Activated T-cell treated with anti-CD3 and anti-CD28 coated beads for 24 hours (primary cell): Measurements from ENCODE around the gene ENDOG.
"Not testable (repeated sequence)": the region's sequence is repeated elsewhere in the genome, so short reads cannot be mapped to it uniquely, and the experiment has no call there.

ENCODE experiments used
- DNase-seq: peaks from one replicate; pipeline ENCODE4 v3.0.0-alpha.2; 2020; ENCODE audit warnings: low read depth

Gene ENDOG

DNA sequence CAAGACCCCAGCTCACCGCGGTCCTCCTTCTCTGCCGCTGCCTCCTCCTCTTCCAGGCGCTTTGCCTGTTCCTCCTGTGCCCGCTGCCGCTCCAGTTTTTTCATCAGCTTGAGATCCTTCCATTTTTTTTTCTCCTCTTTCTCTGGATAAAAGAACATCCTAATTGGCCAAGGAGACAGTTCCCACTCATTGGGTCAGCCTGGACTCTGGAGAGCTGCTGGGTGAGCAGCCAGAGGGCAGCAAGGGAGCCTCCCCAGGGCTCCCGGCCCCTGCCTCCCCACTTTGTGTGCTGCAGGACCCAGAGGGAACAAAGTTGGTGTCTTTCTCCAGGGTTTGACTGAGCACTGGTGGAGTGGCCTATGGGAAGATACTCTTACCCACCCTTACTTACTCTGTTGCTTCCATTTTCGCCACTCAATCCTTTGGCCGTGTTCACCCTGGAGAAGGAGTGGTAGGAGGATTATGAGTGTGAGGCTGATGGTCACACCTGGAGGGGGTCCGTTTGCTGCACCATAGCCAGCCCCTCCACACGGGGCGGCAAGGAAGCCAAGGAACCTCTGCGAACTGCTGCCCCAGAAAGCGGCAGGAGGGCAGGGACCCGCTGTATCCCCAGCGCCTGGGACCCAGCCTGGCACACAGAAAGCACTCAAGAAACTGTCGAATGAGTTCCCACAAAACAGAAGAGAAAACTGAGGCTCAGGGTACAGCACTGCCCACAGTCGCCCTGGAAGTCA lies 10.6 kb downstream of the ENDOG start:
- no peak for DNase-seq

DNA sequence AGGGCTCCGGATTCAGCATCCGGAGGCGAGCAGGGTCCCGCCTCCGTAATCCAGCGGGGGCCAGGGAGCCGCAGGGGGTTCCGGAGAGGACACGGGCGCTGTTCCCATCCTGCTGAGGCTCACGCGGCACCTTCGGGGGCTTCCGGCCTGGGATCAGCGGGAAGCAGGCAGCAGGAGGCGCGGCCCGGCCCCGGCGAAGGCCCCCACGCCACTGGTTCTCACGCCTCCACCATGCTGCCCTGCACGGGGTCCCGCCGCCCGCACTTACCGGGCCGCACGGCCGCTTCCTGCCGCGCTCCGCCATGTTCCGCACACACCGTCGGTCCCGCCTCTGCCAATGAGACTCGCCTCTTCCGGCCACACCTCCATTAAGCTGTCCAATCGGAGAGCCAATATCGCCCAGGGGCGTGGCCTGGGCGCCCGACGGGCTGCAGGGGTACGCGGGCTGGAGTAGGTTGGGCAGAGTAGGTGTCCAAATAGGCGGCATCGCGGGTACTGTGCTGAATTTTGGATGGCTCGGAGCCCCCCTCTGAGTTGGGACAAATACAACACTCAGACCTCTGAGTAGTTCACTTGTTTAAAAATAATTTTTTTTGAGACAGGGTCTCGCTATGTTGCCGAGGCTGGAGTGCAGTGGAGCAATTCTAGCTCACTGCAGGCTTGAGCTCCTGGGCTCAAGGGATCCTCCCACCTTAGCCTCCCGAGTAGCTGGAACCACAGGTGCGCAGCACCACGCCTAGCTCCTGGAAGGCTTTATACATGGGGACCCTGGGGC lies 11.4 kb downstream of the ENDOG start, which contains the start of gene SPOUT1:
TSS of gene SPOUT1 (minus strand) at position 318 of the 775 bp plus-strand sequence. CDS start at position 304, 14 bp downstream.
- DNase-seq, result peak; percentile 93

DNA sequence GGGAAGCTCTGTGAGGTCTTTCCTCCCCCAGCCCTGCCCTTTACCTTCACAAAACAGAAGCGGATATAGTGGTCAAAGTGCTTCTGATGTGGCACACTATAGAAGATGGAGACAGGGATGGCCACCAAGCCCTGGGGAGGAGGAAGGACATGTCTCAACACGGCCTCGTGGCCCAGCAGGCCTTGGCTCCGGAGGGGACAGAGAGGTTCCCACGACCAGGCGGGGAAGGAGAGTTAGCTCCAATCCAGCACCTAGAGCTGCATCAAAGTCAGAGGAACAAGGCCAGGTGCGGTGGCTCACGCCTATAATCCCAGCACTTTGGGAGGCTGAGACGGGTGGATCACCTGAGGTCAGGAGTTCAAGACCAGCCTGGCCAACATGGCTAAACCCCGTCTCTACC lies 15.4 kb downstream of the ENDOG start:
- DNase-seq, result no peak

DNA sequence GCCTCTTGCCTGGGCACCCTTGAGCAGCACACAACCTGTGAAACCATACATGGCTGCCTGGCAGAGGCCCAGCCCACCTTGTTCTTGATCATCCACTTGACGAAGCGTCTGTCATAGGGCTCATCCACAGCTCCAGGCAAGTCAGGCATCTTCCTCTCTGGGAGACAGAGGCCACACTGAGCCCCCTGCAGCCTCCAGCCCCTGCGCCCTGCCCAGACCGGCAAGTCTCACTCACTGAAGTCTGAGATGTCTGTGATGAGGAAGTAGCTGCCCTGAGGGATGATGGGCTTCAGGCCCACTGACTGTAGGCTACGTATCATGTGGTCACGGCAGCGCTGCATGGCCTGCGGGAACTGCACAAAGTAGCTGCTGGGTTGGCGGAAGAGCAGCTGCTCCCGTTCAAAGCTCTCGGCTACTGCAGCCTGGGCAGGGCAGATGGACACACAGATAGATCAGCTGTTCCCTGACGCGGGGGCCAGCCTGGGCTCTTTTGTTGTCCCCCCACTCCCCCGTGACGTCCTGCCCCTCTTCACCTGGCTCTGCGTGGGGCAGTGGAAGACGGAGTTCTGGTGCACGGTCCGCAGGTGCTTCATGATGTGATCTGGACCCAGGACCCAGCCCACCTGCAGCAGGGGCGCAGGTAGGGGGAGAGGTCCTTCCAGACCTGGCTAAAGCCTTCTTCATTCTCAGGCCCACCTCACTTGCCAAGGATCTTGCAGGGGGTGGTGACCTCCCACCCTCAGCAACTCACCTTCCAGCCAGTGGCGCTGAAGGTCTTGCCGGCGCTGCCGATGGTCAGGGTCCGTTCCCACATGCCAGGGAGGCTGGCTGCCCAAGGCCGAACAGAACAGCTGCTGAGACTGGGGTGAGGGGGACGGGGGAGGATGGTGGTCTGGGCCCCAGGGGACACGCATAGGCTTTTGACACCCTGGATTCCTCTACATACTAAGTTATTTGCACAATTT lies 17.2 kb downstream of the ENDOG start:
- no peak for DNase-seq

DNA sequence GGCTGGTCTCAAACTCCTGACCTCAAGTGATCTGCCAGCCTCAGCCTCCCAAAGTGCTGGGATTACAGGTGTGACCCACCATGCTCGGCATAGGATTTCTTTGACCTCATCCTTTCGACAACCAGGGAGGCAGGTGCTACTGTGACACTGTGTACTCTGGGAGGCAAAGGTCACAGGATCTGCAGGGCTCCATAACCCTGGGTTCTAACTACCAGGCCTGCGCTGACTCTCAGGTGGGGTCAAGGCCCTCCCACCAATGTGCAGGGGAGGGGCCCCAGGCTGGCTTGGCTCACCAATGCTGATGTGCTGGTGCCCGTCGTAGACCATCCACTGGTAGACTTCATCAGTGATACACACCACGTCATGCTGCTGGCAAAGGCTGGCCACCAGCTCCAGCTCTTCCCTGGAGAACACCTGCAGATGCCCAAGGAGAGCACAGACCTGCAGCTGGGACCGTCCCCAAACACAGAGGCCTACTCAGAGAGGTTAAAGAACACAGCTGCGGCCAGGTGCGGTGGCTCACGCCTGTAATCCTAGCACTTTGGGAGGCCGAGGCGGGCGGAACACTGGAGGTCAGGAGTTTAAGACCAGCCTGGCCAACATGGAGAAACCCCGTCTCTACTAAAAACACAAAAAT lies 18.3 kb downstream of the ENDOG start:
- DNase-seq, result no peak

DNA sequence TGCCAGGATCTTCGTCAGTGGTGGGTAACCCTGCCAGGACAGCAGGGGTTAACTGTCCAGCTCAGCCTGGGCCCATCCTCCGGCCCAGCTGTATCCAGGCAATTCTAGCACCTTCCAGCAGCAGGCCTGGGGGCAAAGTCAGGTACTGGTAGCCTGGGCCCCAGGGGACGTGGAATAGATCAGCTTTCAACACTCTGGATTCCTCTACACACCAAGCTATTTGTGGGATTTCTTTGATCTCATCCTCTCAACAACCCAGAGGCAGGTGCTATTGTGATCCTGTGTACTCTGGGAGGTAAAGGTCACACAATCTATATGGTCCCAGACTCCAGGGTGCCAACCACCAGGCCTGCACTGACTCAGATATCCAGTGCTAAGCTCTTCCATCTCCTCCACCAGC lies 20.0 kb downstream of the ENDOG start:
- DNase-seq, result no peak

DNA sequence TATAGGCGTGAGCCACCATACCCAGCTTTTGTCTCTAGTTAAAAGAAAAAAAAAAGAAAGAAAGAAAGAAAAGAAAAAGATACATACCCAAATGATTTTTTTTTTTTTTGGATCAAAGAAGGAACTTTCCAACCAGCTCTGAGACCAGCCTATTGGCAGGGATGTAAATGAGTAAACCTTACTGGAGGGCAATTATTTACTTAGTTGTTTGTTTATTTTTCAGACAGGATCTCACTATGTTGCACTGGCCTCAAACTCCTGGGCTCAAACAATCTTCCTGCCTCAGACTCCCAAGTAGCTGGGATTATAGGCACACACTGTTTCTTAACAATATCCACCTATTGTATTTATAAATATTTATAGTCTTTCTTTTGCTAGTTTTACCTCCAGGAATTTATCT lies 22.2 kb downstream of the ENDOG start:
- no peak for DNase-seq

DNA sequence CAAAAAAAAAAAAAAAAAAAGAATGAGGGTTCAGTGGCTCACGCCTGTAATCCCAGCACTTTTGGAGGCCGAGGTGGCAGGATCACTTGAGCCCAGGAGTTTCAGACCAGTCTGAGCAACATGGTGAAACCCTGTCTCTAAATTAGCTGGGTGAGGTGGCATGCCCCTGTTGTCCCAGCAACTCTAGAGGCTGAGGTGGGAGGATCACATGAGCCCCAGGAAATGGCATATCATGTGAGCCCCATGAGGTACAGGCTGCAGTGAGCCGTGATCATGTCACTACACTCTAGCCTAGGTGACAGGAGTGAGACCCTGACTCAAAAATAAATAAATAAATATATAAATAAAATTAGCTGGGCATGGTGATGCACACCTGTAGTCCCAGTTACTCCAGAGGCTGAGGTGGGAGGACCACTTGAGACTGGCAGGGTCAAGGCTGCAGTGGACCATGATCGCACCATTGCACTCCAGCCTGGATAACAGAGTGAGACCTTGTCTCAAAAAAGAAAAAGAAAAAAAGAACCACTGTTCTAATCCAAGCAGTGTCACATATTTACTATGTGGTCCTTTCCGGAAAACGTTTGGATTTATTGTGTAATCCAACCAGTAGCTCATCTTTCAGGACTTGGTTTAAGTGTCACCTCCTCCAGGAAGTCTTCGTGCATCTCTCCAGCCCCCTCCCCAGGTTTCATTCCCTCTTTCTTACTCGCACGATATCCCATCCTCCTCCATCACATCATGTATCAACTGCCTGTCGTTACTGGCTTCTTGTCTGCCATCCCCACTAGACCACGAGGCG lies 23.6 kb downstream of the ENDOG start:
- DNase-seq, result no peak

DNA sequence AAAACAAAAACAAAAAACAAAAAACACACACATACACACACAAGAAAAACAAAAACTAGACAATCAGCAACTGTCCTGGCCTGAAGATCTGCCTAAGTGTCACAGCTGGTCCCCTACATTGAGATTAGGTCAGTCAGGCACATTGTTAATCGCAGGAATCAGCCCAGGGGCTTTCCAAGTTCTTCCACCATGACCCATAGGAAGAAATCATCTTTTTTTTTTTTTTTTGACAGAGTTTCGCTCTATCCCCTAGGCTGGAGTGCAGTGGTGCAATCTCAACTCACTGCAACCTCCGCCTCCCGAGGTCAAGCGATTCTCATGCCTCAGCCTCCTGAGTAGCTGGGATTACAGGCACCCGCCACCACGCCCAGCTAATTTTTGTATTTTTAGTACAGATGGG lies 24.9 kb downstream of the ENDOG start:
- DNase-seq, result not testable (repeated sequence)

DNA sequence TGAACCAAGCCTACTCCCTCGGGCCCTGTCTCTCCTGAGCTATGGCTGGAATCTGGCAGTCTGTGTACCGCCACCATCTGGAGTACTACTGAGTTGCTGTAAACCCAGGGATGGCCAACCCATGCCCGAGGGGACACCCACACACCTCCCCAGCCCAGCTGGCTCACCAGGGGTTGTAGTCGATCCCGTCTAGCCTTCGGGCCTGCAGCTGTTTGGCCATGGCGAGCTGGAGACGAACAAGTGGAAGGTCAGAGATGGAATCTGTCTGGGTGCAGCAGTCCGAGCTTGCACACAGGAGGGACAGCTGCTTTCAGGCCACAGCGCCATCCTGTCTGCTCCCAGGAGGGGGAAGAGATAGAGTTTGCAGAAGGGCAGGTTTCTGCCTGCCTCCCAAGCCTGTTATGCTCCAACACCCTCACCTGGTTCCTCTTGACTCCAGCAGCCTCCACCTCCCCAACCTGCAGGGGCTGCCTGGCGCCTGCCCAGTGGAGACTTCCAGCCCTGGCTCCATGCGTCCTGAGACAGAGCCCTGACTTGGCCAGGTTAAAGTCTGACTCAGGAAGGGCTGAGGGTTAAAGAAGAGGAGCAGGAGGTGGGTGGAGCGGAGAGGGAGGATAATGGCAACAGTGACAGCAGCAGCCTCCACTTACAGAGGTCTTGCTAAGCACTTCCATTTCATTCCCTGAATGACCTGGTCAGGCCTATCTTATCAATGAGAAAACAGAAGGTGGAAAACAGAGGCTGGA lies 27.1 kb downstream of the ENDOG start:
- DNase-seq, result no peak

DNA sequence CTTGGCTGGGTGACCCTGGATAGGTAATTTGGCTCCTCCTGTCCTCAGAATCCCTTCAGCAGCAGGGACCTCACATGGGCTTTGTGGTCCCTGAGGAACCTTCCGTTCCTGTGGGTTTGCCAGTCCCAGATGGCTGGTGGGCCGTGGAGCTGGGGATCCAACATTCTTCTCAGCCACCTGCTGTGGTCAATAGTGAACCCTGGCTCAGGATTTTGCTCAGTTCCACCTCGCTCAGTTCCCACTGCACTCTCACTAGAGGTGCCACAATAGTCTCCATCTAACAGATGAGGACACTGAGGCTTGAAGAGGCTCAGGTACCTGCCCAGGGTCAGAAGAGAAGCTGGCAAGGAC lies 28.4 kb downstream of the ENDOG start:
- DNase-seq, result no peak

DNA sequence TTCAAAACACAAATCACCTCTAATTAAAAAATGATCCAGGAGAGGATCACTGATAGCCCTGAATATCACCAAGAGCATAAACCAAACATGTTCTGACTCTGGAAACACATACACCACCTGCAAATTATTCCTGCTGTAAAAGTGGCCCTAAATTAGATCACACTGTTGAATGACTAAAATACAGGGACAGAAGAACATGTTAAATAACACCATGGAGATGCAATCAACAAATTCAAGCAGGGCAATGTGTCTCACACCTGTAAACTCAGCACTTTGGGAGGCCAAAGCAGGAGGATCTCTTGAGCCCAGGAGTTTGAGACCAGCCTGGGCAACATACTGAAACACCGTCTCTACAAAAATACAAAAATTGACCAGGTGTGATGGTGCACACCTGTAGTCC lies 29.5 kb downstream of the ENDOG start:
- DNase-seq, result no peak

DNA sequence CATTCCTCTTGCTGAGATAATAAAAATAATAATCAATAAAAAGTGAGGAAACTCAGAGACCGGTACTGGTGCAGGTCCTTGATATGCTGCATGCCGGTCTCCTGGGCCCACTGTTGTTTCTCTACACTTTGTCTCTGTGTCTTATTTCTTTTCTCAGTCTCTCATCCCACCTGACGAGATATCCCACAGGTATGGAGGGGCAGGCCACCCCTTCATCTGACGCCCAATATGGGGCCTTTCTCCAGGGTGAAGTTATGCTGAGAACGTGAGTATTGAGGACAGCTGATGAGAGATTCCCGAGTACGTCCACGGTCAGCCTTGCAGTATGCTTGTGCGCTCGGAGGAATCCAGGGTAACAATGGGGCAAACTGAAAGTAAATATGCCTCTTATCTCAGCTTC lies 32.7 kb downstream of the ENDOG start:
- not testable (repeated sequence) for DNase-seq

DNA sequence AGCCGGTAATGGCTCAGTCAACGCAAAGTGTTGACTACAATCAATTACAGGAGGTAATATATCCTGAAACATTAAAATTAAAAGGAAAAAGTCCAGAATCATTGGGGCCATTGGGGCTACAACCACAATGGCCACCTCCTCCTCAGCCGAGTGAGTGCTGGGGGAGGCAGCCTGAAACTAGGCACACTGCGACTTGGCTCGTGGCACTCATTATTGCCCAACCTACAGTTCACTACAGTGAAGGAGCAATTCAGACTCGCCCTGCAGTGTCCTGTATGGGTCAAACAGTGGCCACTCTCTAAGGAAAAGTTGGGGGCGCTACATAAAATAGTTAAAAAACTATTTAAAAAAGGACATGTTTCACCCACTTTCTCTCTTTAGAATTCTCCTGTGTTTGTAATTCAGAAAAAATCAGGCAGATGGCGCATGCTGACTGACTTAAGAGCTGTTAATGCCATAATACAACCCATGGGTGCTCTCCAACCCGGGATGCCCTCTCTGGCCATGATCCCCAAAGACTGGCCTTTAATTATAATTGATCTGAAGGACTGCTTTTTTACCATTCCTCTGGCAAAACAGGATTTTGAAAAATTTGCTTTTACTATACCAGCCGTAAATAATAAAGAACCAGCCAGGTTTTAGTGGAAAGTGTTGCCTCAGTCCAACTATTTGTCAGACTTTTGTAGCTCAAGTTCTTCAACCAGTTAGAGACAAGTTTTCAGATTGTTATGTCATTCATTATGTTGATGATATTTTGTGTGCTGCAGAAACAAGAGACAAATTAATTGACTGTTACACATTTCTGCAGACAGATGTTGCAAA lies 33.7 kb downstream of the ENDOG start:
- not testable (repeated sequence) for DNase-seq

DNA sequence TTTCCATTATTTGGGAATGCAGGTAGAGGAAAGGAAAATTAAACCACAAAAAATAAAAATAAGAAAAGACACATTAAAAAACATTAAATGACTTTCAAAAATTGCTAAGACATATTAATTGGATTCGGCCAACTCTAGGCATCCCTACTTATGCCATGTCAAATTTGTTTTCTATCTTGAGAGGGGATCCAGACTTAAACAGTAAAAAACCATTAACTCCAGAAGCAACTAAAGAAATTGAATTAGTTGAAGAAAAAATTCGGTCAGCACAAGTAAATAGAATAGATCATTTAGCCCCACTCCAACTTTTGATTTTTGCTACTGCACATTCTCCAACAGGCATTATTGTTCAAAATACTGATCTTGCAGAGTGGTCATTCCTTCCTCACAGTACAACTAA lies 34.3 kb downstream of the ENDOG start:
- not testable (repeated sequence) for DNase-seq

DNA sequence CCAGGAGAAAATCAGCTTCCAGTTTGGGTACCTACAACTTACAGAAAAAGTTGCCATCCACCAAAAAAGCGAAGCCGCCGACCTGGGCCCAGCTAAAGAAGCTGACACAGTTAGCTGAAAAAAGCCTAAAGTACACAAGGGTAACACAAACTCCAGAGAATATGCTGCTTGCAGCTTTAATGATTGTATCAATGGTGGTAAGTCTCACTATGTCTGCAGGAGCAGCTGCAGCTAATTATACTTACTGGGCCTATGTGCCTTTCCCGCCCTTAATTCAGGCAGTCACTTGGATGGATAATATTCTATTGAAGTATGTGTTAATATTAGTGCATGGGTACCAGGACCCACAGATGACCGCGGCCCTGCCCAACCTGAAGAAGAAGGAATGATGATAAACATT lies 36.2 kb downstream of the ENDOG start:
- DNase-seq, result not testable (repeated sequence)

DNA sequence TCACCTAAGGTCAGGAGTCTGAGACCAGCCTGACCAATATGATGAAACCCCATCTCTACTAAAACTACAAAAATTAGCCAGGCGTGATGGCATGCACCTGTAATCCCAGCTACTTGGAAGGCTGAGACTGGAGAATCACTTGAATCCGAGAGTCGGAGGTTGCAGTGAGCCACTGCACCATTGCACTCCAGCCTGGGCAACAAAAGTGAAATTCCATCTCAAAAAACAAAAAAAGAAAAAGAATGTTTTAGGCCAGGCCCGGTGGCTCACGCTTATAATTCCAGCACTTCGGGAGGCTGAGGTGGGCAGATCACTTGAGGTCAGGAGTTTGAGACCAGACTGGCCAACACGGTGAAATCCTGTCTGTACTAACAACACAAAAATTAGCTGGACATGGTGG lies 40.2 kb downstream of the ENDOG start:
- not testable (repeated sequence) for DNase-seq

DNA sequence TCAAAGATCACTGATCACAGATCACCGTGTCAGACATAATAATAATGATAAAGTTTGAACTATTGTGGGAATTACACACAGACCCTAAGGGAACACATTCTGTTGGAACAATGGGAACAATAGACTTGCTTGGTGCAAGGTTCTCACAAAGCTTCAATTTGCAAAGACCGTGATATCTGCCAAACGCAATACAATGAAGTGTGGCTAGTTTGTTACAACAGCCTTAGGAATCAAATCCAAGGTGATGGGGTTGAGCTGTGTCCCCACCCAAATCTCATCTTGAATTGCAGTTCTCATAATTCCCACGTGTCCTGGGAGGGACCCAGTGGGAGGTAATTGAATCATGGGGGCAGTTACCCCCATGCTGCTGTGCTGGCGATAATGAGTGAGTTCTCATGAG lies 42.6 kb downstream of the ENDOG start:
- DNase-seq, result no peak

DNA sequence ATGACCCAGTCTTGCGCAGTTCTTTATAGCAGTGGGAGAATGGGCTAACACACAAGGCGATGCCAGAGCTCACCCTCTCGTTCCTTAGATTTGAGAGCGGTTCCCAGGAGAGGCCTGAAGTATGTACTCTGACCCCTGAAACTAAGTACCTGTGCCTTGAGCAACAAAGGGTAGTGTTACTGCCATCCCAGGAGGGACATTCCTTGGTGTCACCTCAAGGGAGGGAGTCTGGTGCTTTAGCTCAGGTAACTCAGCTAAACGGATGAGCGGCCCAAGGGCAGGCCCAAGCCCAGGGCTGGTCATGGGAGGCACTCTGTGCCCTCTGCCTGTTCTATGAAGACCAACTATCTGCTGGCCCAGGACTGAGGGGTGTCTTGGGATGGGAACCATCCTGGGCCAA lies 43.2 kb downstream of the ENDOG start:
- no peak for DNase-seq
